Adrenal gland (tissue), 12 donors: ENCODE results near the gene MINDY4. TPM values are rescaled to one million over a fixed set of nuclear protein-coding genes. Genes with fewer than 3 reads are reported as not detected.

Source experiments
- DNase-seq, 7 donors: peaks; one replicate each; pipeline ENCODE4 v3.0.0-alpha.2; 2019 to 2020
- H3K27ac ChIP-seq, 5 donors: fragments of 200-600 bp; sonication (generic) in 4 of 5; 1 replicate in 3 of 5; 2 replicates in 2 of 5; pipeline versions ENCODE4 v1.5.1 to v1.8.0; 2016 to 2020; ENCODE audit warnings: mild to moderate bottlenecking in 1 of 5
- H3K27me3 ChIP-seq: fragments of 200-600 bp; 2 replicates; pipeline ENCODE4 v1.8.0; 2021
- H3K36me3 ChIP-seq, 2 donors: fragments of 200-600 bp; replicated peaks in 1 of 2; 1 replicate in 1 of 2; 2 replicates in 1 of 2; pipeline versions ENCODE4 v1.5.1 to v1.8.0; 2018 to 2022
- H3K4me1 ChIP-seq, 2 donors: fragments of 200-600 bp; replicated peaks in 1 of 2; 1 replicate in 1 of 2; 2 replicates in 1 of 2; pipeline versions ENCODE4 v1.5.1 to v1.8.0; 2018 to 2021
- H3K4me3 ChIP-seq, 4 donors: fragments of 200-600 bp; sonication (generic) in 3 of 4; one replicate each; pipeline ENCODE4 v1.5.1; 2016 to 2018
- H3K9me3 ChIP-seq, 3 donors: fragments of 200-600 bp; sonication (generic) in 1 of 3; replicated peaks in 1 of 3; 1 replicate in 2 of 3; 2 replicates in 1 of 3; pipeline versions ENCODE4 v1.5.1 to v1.8.0; 2016 to 2021
- POLR2A ChIP-seq, 2 donors: fragments of 450-650 bp; IDR thresholded peaks; one replicate each; pipeline ENCODE4 v1.6.1; 2017; ENCODE audit warnings: antibody characterized with exemption in 2 of 2, mild to moderate bottlenecking in 2 of 2, moderate library complexity in 1 of 2
- WGBS, 4 donors: extraction: QIAGEN DNeasy Blood & Tissue Kit in 2 of 4; methylation state at CpG; one replicate each; pipeline versions ENCODE4 v1.1.5 to v1.1.7; 2013 to 2017; 5-methylcytosine and 5-hydroxymethylcytosine counted together
- intact Hi-C, 2 donors: fragments of 100-400 bp; cut with DNase I; formaldehyde crosslinking; loops; one replicate each; pipeline versions ENCODE4 v1.14.1 to v1.15.0; 2022 to 2023
- polyA plus RNA-seq, 3 donors: library from polyadenylated mRNA; stranded (reverse); fragments of 200-250 nt in 2 of 3; fragments of 350-450 nt in 1 of 3; fragmentation: Illumina TruSeq in 1 of 3; extraction: RNeasy Lipid Tissue Mini Kit (QIAGEN cat#74804) in 1 of 3; gene quantifications; one replicate each; pipeline ENCODE4 v1.2.3, GENCODE V29; 2013 to 2014
- total RNA-seq, 9 donors: library from RNA; depleted of rRNA in 4 of 9; stranded (reverse); fragments of >200 nt in 4 of 9; fragments of 120-200 nt in 1 of 9; fragmentation: NEBNext Ultra II Directional in 1 of 9; extraction: Animal tissue kit (Norgen Biotek cat#: 25700) in 1 of 9; gene quantifications; one replicate each; pipeline versions ENCODE4 v1.1.0 to v1.2.4, GENCODE V29; 2013 to 2023
- TF ChIP-seq, protein P1 (sequence below), 6 experiments: fragments of 450-650 bp in 4 of 6; fragments of 200-600 bp in 2 of 6; sonication (generic) in 1 of 6; IDR thresholded peaks; 1 replicate in 5 of 6; 2 replicates in 1 of 6; pipeline versions ENCODE4 v1.5.1 to v1.8.0; 2016 to 2021; ENCODE audit warnings: antibody characterized with exemption in 6 of 6, mild to moderate bottlenecking in 2 of 6, moderate library complexity in 1 of 6
- donor health status: healthy with polysubstance abuse.
- donor health status: Bipolar disorder and iron deficiency.
- donor health status: DM: yes; HTN: yes; CAD: no.
- donor health status: DM: no; HTN: no; CAD: no.
- donor health status: DM: no; HTN: no; CAD: no.
- donor health status: DM: yes; HTN: yes; CAD: no.

Gene MINDY4
- total and polyA plus RNA-seq, 12 donors: 4.8 to 19.9 (median 7.3) TPM

GRCh38 chr7:30928254-30928872 is 157.1 kb downstream of the MINDY4 start:
- Histone ChIP-seq H3K36me3 (no peaks in the 10 kb centered on the region), H3K27me3 (no peaks in the 10 kb centered on the region), H3K4me3 (no peak overlapping the region), H3K4me1 (no peaks in the 10 kb centered on the region), H3K9me3 (no peaks in the 10 kb centered on the region), H3K27ac (no peak overlapping the region)
- peak in 3 of 7 donors; percentile 7 to 39 (median 12) for DNase-seq
- intact Hi-C loops: no loop called here
- TF ChIP-seq, protein P1, sequence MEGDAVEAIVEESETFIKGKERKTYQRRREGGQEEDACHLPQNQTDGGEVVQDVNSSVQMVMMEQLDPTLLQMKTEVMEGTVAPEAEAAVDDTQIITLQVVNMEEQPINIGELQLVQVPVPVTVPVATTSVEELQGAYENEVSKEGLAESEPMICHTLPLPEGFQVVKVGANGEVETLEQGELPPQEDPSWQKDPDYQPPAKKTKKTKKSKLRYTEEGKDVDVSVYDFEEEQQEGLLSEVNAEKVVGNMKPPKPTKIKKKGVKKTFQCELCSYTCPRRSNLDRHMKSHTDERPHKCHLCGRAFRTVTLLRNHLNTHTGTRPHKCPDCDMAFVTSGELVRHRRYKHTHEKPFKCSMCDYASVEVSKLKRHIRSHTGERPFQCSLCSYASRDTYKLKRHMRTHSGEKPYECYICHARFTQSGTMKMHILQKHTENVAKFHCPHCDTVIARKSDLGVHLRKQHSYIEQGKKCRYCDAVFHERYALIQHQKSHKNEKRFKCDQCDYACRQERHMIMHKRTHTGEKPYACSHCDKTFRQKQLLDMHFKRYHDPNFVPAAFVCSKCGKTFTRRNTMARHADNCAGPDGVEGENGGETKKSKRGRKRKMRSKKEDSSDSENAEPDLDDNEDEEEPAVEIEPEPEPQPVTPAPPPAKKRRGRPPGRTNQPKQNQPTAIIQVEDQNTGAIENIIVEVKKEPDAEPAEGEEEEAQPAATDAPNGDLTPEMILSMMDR (IDR thresholded peaks at IDR 0.05): no peak
- no peak for TF ChIP-seq POLR2A (IDR thresholded peaks at IDR 0.05)
- 90 to 95% (median 93%) methylated on average over 7 to 13 of the region's 13 CpGs for WGBS, 4 donors

DNA sequence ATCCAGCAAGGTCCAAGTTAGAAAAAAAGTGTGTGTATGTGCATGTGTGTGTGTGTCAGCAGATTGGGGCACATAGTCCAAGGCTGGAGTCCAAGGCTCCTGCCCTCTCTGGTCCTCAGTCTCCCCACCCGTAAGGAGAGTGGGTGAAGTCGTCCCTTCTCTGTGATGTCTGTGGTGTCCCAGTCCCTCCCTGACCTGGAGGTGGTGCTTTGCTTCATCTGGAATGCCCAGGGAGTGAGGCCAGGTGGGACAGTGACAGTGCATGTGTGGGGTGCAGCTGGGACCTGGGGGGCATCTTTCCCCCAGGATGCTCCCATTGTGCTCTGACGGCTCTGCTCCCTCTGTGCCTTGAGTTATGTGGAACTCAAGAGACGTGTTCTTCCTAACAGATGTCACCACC is 158.5 kb downstream of the MINDY4 start:
- H3K4me1 ChIP-seq: no peaks in the 10 kb centered on the region
- intact Hi-C loops: loop anchor here in 1 of 2 donors (10.0 kb wide), 1 partner anchor 125 kb away; no protein-coding TSS in a partner anchor
- no peaks in the 10 kb centered on the region for H3K9me3 ChIP-seq
- no peak overlapping the region for H3K27ac ChIP-seq
- no peak overlapping the region for H3K4me3 ChIP-seq
- DNase-seq: peak in 1 of 7 donors; percentile 38
- 82 to 91% (median 87%) methylated on average over 3 to 4 of the region's 4 CpGs for WGBS, 4 donors
- H3K36me3 ChIP-seq: no peaks in the 10 kb centered on the region
- H3K27me3 ChIP-seq: no peaks in the 10 kb centered on the region
- TF ChIP-seq, protein P1 (IDR thresholded peaks at IDR 0.05): no peak
- TF ChIP-seq POLR2A (IDR thresholded peaks at IDR 0.05): no peak

GRCh38 chr7:30930621-30931020 is 159.4 kb downstream of the MINDY4 start:
- Histone ChIP-seq H3K4me1 (no peaks in the 10 kb centered on the region), H3K36me3 (no peaks in the 10 kb centered on the region), H3K9me3 (no peaks in the 10 kb centered on the region), H3K27me3 (no peaks in the 10 kb centered on the region), H3K27ac (no peak overlapping the region), H3K4me3 (no peak overlapping the region)
- TF ChIP-seq, protein P1 (IDR thresholded peaks at IDR 0.05): no peak
- no peak for TF ChIP-seq POLR2A (IDR thresholded peaks at IDR 0.05)
- WGBS, 4 donors: 55 to 78% (median 64%) methylated on average over 6 to 8 of the region's 8 CpGs
- peak in 2 of 7 donors; percentile 16 to 61 for DNase-seq
- intact Hi-C loops: loop anchor here in 1 of 2 donors (10.0 kb wide), 1 partner anchor 126 kb away; no protein-coding TSS in a partner anchor

GRCh38 chr7:30931161-30931928 is 160.1 kb downstream of the MINDY4 start:
- TF ChIP-seq, protein P1 (IDR thresholded peaks at IDR 0.05): no peak
- TF ChIP-seq POLR2A (IDR thresholded peaks at IDR 0.05): no peak
- 74 to 88% (median 80%) methylated on average over 20 to 24 of the region's 24 CpGs for WGBS, 4 donors
- Histone ChIP-seq H3K36me3 (no peaks in the 10 kb centered on the region), H3K27ac (peak overlapping the region in 1 of 5 donors; percentile 52), H3K9me3 (no peaks in the 10 kb centered on the region), H3K4me3 (no peak overlapping the region), H3K4me1 (no peaks in the 10 kb centered on the region), H3K27me3 (no peaks in the 10 kb centered on the region)
- DNase-seq: peak in 3 of 7 donors; percentile 16 to 57 (median 34)
- intact Hi-C loops: loop anchor here in 1 of 2 donors (10.0 kb wide), 1 partner anchor 127 kb away; no protein-coding TSS in a partner anchor
